Endodermal cell (in vitro differentiated cells): ENCODE measurements around the gene OCA2. TPM values are rescaled to one million over a fixed set of nuclear protein-coding genes. Genes with fewer than 3 reads are reported as not detected.
"Not testable (repeated sequence)": the region's sequence is repeated elsewhere in the genome, so short reads cannot be mapped to it uniquely, and the experiment has no call there.

Experiments used
- DNase-seq: peaks from one replicate; pipeline ENCODE4 v3.0.0-alpha.2; 2017
- H3K27ac ChIP-seq: 2 replicates; pipeline ENCODE4 v1.5.1; 2013; ENCODE audit warnings: mild to moderate bottlenecking, low read depth, low read length, moderate library complexity
- H3K27me3 ChIP-seq: 2 replicates; pipeline ENCODE4 v1.6.1; 2013; ENCODE audit warnings: mild to moderate bottlenecking, low read length, moderate library complexity; ENCODE audit not compliant: insufficient read depth, control insufficient read depth, poor library complexity, severe bottlenecking
- H3K36me3 ChIP-seq: 2 replicates; pipeline ENCODE4 v1.7.0; 2013; ENCODE audit warnings: mild to moderate bottlenecking, low read length, moderate library complexity; ENCODE audit not compliant: control insufficient read depth, insufficient read depth
- H3K4me1 ChIP-seq: one replicate; pipeline ENCODE4 v1.7.0; 2013; ENCODE audit warnings: low read length; ENCODE audit not compliant: control insufficient read depth, insufficient read depth
- H3K4me3 ChIP-seq: 2 replicates; pipeline ENCODE4 v1.5.1; 2013; ENCODE audit warnings: mild to moderate bottlenecking, low read length, moderate library complexity
- H3K9ac ChIP-seq: 2 replicates; pipeline ENCODE4 v1.6.1; 2013; ENCODE audit warnings: mild to moderate bottlenecking, low read length, moderate library complexity; ENCODE audit not compliant: poor library complexity, severe bottlenecking; ENCODE audit errors: extremely low read depth
- H3K9me3 ChIP-seq: 2 replicates; pipeline ENCODE4 v1.6.1; 2013; ENCODE audit warnings: mild to moderate bottlenecking, low read length, moderate library complexity; ENCODE audit not compliant: control insufficient read depth
- H3K27ac Mint-ChIP-seq: 2 replicates; pipeline ENCODE4 v1.8.0; 2020; ENCODE audit warnings: mixed read lengths
- H3K27me3 Mint-ChIP-seq: 2 replicates; pipeline ENCODE4 v1.8.0; 2021; ENCODE audit warnings: mild to moderate bottlenecking, mixed read lengths; ENCODE audit not compliant: insufficient read depth
- H3K36me3 Mint-ChIP-seq: 2 replicates; pipeline ENCODE4 v1.8.0; 2020; ENCODE audit warnings: low read depth, mixed read lengths
- H3K4me1 Mint-ChIP-seq: 2 replicates; pipeline ENCODE4 v1.8.0; 2020; ENCODE audit warnings: mixed read lengths
- H3K4me3 Mint-ChIP-seq: 2 replicates; pipeline ENCODE4 v1.8.0; 2020; ENCODE audit warnings: mild to moderate bottlenecking, moderate library complexity, mixed read lengths
- H3K9me3 Mint-ChIP-seq: 2 replicates; pipeline ENCODE4 v1.8.0; 2020; ENCODE audit warnings: mild to moderate bottlenecking, mixed read lengths
- CTCF ChIP-seq: fragments of 200-600 bp; sonication (generic); conservative IDR thresholded peaks from 2 replicates; pipeline ENCODE4 v1.5.0; 2021; ENCODE audit warnings: antibody characterized with exemption, mild to moderate bottlenecking
- WGBS, 2 experiments: methylation state at CpG; one replicate each; pipeline versions ENCODE4 v1.1.5 to v1.1.7; 2013; ENCODE audit warnings: missing lambda C conversion rate in 2 of 2, mixed read lengths in 1 of 2; ENCODE audit not compliant: insufficient coverage in 1 of 2, insufficient read length in 1 of 2; 5-methylcytosine and 5-hydroxymethylcytosine counted together
- total RNA-seq, 2 donors: library from RNA; stranded (reverse); fragmentation: NEBNext Ultra II Directional in 1 of 2; extraction: Animal tissue kit (Norgen Biotek cat#: 25700) in 1 of 2; gene quantifications; 2 replicates in 1 of 2; 3 replicates in 1 of 2; pipeline ENCODE4 v1.2.1, GENCODE V29; 2021

OCA2 gene
- total RNA-seq, 2 donors from 2014 or later = 0.29 to 0.84 TPM

- Histone ChIP-seq H3K36me3 (no peaks in the 10 kb centered on the region), H3K9me3 (peaks cover 9% of the 10 kb centered on the region), H3K27ac (no peak overlapping the region), H3K4me1 (peaks cover 5% of the 10 kb centered on the region), H3K4me3 (no peak overlapping the region), H3K27me3 (peaks cover 9% of the 10 kb centered on the region), H3K9ac (no peak overlapping the region)
- Mint-ChIP-seq H3K9me3 (peaks cover 13% of the 10 kb centered on the region), H3K4me3 (no peak overlapping the region), H3K27me3 (peaks cover 23% of the 10 kb centered on the region), H3K36me3 (no peaks in the 10 kb centered on the region), H3K27ac (no peak overlapping the region), H3K4me1 (peaks cover 18% of the 10 kb centered on the region)
- DNase-seq = no peak
- 92 to 93% methylated on average over 9 to 14 of the region's 14 CpGs for WGBS, 2 experiments
- peak; percentile 31 for TF ChIP-seq CTCF
Observed at GRCh38 chr15:27767918-27768640, 331.0 kb downstream of the OCA2 start.

- DNase-seq, H3K27me3 ChIP-seq, H3K36me3 ChIP-seq, H3K36me3 Mint-ChIP-seq, H3K9ac ChIP-seq, H3K27ac Mint-ChIP-seq, H3K4me3 ChIP-seq, H3K27ac ChIP-seq, H3K4me3 Mint-ChIP-seq, H3K9me3 ChIP-seq, H3K4me1 ChIP-seq: not testable (repeated sequence)
- H3K4me1 Mint-ChIP-seq = peaks cover 18% of the 10 kb centered on the region
- peaks cover 23% of the 10 kb centered on the region for H3K27me3 Mint-ChIP-seq
- peaks cover 13% of the 10 kb centered on the region for H3K9me3 Mint-ChIP-seq
Observed at GRCh38 chr15:27767430-27767829, 331.7 kb downstream of the OCA2 start.

GRCh38 chr15:27764339-27764738 is 334.8 kb downstream of the OCA2 start:
- H3K27ac Mint-ChIP-seq = no peak overlapping the region
- no peak for TF ChIP-seq CTCF
- DNase-seq = peak; percentile 65
- H3K27me3 ChIP-seq = peaks cover 9% of the 10 kb centered on the region
- peaks cover 9% of the 10 kb centered on the region for H3K9me3 ChIP-seq
- H3K4me1 ChIP-seq = peaks cover 5% of the 10 kb centered on the region
- 86 to 100% methylated on average over 1 to 3 of the region's 3 CpGs for WGBS, 2 experiments
- no peak overlapping the region for H3K4me3 Mint-ChIP-seq
- H3K4me1 Mint-ChIP-seq = peaks cover 18% of the 10 kb centered on the region
- H3K9ac ChIP-seq = no peak overlapping the region
- H3K27ac ChIP-seq = no peak overlapping the region
- H3K36me3 ChIP-seq = no peaks in the 10 kb centered on the region
- H3K9me3 Mint-ChIP-seq = peaks cover 13% of the 10 kb centered on the region
- H3K4me3 ChIP-seq = no peak overlapping the region
- H3K36me3 Mint-ChIP-seq = no peaks in the 10 kb centered on the region
- H3K27me3 Mint-ChIP-seq = peaks cover 18% of the 10 kb centered on the region

GRCh38 chr15:27763514-27763913 is 335.6 kb downstream of the OCA2 start:
- Histone ChIP-seq H3K27ac (no peak overlapping the region), H3K36me3 (no peaks in the 10 kb centered on the region), H3K4me1 (peaks cover 5% of the 10 kb centered on the region), H3K9ac (no peak overlapping the region), H3K4me3 (no peak overlapping the region), H3K9me3 (peaks cover 9% of the 10 kb centered on the region), H3K27me3 (peaks cover under 1% of the 10 kb centered on the region)
- no peak for TF ChIP-seq CTCF
- Mint-ChIP-seq H3K27me3 (peaks cover 12% of the 10 kb centered on the region), H3K36me3 (no peaks in the 10 kb centered on the region), H3K4me1 (peaks cover 18% of the 10 kb centered on the region), H3K9me3 (peaks cover 13% of the 10 kb centered on the region), H3K27ac (no peak overlapping the region), H3K4me3 (no peak overlapping the region)
- 98% methylated on average over 3 of the region's 3 CpGs; no CpG with 5 or more reads in 1 of the 2 experiments for WGBS, 2 experiments
- DNase-seq = no peak
